Kidney (tissue), 14 donors: ENCODE data around the gene AGBL1. TPM values are rescaled to one million over a fixed set of nuclear protein-coding genes. Genes with fewer than 3 reads are reported as not detected.
A peak's percentile ranks its signal among the peaks of the same experiment; 100 is the strongest.

Experiments used
- DNase-seq, 5 donors: peaks; one replicate each; pipeline ENCODE4 v3.0.0-alpha.2; 2013 to 2020
- FAIRE-seq: peaks from 2 replicates; lab custom pipeline; 2012; peaks lifted over from hg19 to GRCh38; lab: Jason Lieb, UNC
- H3K27ac ChIP-seq, 2 donors: one replicate each; pipeline ENCODE4 v1.7.0; 2013; ENCODE audit warnings: low read depth in 2 of 2, low read length in 2 of 2, inconsistent platforms in 1 of 2
- H3K27me3 ChIP-seq: one replicate; pipeline ENCODE4 v1.7.1; 2013; ENCODE audit warnings: low read length, inconsistent platforms; ENCODE audit not compliant: control insufficient read depth, insufficient read depth
- H3K36me3 ChIP-seq, 3 donors: one replicate each; pipeline versions ENCODE4 v1.7.0 to v1.7.1; 2013; ENCODE audit warnings: low read length in 3 of 3, control low read depth in 1 of 3, inconsistent platforms in 1 of 3; ENCODE audit not compliant: insufficient read depth in 3 of 3, control insufficient read depth in 2 of 3
- H3K4me1 ChIP-seq, 3 donors: one replicate each; pipeline versions ENCODE4 v1.7.0 to v1.7.1; 2013; ENCODE audit warnings: low read length in 3 of 3, inconsistent platforms in 1 of 3, low read depth in 1 of 3; ENCODE audit not compliant: control insufficient read depth in 2 of 3, insufficient read depth in 2 of 3
- H3K4me3 ChIP-seq, 3 donors: one replicate each; pipeline versions ENCODE4 v1.7.0 to v1.8.1; 2013; ENCODE audit warnings: low read length in 3 of 3, control low read depth in 1 of 3, inconsistent platforms in 1 of 3
- H3K9ac ChIP-seq, 3 donors: one replicate each; pipeline versions ENCODE4 v1.7.0 to v1.7.1; 2013; ENCODE audit warnings: low read length in 3 of 3, control low read depth in 1 of 3, inconsistent platforms in 1 of 3
- H3K9me3 ChIP-seq, 3 donors: one replicate each; pipeline versions ENCODE4 v1.7.0 to v1.7.1; 2013; ENCODE audit warnings: low read length in 3 of 3, control low read depth in 1 of 3, inconsistent platforms in 1 of 3; ENCODE audit not compliant: control insufficient read depth in 2 of 3, insufficient read depth in 1 of 3
- intact Hi-C: fragments of 100-400 bp; cut with DNase I; formaldehyde crosslinking; loops from one replicate; pipeline ENCODE4 v1.11.1; 2022
- polyA plus RNA-seq: library from polyadenylated mRNA; stranded (reverse); fragments of 350-450 nt; fragmentation: Illumina TruSeq; extraction: RNeasy Lipid Tissue Mini Kit (QIAGEN cat#74804); gene quantifications from one replicate; pipeline ENCODE4 v1.2.3, GENCODE V29; 2014; ENCODE audit warnings: low read depth, low replicate concordance; ENCODE audit not compliant: insufficient read depth
- total RNA-seq: library from RNA; stranded (reverse); fragmentation: NEBNext Ultra II Directional; extraction: Animal tissue kit (Norgen Biotek cat#: 25700); gene quantifications from one replicate; pipeline ENCODE4 v1.2.1, GENCODE V29; 2021
- TF ChIP-seq, protein P1 (sequence below): IDR thresholded peaks from 3 replicates; pipeline ENCODE4 v1.5.1; 2012; ENCODE audit warnings: mild to moderate bottlenecking, moderate library complexity, borderline replicate concordance; ENCODE audit not compliant: insufficient read depth; ENCODE audit errors: extremely low read depth
- donor health status: control.
- donor health status: control.
- donor health status: control.
- donor health status: control.
- donor health status: control.
- donor health status: DM: yes; HTN: yes; CAD: no.
- donor health status: Normal renal cell carcinoma (clear cell type).

The AGBL1 gene
- total and polyA plus RNA-seq, 2 donors from 2014 or later = not detected

DNA sequence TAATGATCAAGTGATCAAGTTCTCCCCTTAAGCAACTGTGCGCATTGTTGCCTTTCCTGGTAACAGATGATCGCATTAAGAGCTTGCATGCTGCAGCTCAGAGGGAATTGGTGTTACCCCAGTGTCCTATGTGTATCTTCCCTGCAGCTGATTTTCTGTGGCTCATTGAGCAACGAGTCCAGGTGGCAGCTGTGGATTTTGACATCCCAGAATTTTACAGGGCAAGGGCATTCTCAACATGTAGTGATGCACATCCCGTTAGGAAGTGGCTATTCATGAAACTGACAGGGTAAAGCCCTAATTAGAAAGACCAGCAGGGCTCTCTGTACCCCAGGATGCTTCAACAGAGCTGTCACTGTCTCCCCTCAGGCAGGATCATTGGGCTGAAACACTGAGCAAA, 232.8 kb downstream of the AGBL1 start:
- no peak for FAIRE-seq
- H3K9me3 ChIP-seq = no peaks in the 10 kb centered on the region
- H3K27me3 ChIP-seq = no peaks in the 10 kb centered on the region
- DNase-seq = peak in 1 of 5 donors; percentile 1
- intact Hi-C loops = no loop called here
- no peak overlapping the region for H3K4me3 ChIP-seq
- H3K27ac ChIP-seq = no peak overlapping the region
- TF ChIP-seq, protein P1, sequence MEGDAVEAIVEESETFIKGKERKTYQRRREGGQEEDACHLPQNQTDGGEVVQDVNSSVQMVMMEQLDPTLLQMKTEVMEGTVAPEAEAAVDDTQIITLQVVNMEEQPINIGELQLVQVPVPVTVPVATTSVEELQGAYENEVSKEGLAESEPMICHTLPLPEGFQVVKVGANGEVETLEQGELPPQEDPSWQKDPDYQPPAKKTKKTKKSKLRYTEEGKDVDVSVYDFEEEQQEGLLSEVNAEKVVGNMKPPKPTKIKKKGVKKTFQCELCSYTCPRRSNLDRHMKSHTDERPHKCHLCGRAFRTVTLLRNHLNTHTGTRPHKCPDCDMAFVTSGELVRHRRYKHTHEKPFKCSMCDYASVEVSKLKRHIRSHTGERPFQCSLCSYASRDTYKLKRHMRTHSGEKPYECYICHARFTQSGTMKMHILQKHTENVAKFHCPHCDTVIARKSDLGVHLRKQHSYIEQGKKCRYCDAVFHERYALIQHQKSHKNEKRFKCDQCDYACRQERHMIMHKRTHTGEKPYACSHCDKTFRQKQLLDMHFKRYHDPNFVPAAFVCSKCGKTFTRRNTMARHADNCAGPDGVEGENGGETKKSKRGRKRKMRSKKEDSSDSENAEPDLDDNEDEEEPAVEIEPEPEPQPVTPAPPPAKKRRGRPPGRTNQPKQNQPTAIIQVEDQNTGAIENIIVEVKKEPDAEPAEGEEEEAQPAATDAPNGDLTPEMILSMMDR = no peak
- no peaks in the 10 kb centered on the region for H3K36me3 ChIP-seq
- no peaks in the 10 kb centered on the region for H3K4me1 ChIP-seq
- H3K9ac ChIP-seq = no peak overlapping the region

DNA sequence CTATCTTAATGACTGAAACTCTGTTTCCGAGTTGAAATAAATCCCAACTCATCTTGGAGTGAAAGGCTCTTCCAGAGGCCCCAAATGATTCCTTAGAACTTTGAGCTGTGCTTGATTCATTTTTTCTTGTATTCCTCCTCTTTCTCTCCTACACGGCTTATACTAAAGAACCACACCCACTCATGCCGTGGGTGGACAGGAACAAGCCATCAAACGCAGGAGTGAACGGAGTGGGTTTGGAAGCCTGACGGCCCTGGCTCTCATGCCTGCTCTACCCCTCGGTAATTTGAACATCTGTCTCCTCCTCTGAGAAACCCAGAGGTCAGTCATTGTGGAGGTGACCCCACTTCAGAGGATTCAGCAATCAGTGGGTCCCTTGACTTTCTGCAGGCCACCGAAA, 236.5 kb downstream of the AGBL1 start:
- FAIRE-seq = no peak

DNA sequence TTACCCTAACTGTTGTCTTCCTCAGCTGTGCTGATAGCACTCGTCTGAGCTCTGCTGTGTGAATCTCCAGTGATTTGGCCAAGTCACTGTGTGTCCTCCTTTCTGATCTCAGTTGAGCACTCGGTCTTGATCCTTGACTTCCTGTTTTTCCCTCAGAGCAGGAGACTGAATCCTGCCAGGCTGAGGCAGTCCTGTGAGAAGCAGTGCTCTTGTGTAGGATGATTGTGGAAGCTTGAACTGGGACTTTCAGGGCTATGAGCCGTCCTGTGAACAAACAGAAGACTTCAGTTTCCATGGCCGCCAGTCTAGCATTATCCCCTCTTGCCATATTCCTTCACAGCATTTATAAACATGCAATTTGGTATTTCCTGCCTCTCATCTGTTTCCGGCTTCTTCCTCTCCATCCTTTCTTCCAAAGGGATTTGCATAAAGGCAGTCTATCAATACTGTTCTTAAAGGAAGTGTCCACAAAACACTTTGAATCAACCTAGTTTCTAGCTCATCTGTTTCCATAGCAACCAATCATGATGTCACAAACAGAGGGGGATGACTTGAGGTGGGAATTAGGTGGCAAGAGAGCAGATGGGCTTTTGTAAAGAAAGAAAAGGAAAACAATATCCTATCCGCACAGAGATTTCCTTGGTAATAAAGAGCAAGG, 237.2 kb downstream of the AGBL1 start:
- Histone ChIP-seq H3K36me3 (no peaks in the 10 kb centered on the region), H3K27me3 (no peaks in the 10 kb centered on the region), H3K9me3 (no peaks in the 10 kb centered on the region), H3K4me3 (no peak overlapping the region), H3K27ac (no peak overlapping the region), H3K9ac (no peak overlapping the region), H3K4me1 (no peaks in the 10 kb centered on the region)
- no peak for FAIRE-seq
- intact Hi-C loops = no loop called here
- peak in 1 of 5 donors; percentile 3 for DNase-seq
- TF ChIP-seq, protein P1 = no peak

More for the DNA sequence above, 236.5 kb downstream of the AGBL1 start:
- intact Hi-C loops = no loop called here
- Histone ChIP-seq H3K27ac (no peak overlapping the region), H3K4me3 (no peak overlapping the region), H3K27me3 (no peaks in the 10 kb centered on the region), H3K9me3 (no peaks in the 10 kb centered on the region), H3K4me1 (no peaks in the 10 kb centered on the region), H3K36me3 (no peaks in the 10 kb centered on the region), H3K9ac (no peak overlapping the region)
- no peak for DNase-seq
- TF ChIP-seq, protein P1 = no peak

DNA sequence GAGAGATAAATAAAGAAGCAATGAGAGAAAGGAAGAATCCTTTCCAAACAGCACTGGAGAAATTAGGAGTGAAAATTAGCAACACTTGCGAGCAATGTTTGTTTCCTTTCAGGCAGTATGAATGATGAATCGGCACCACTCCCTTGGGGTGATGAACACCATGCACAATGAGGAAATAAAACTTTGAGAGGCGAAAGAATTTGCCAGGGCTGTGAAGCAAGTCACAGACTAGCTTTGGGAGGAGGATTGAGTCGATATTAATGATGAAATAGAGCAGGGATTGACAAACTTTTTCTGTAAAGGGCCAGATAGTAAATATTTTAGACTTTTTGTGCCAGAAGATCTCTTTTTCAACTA, 237.7 kb downstream of the AGBL1 start:
- no peak for FAIRE-seq
- no peak overlapping the region for H3K27ac ChIP-seq

More for the DNA sequence above, 237.7 kb downstream of the AGBL1 start:
- DNase-seq = no peak
- Histone ChIP-seq H3K4me1 (no peaks in the 10 kb centered on the region), H3K9me3 (no peaks in the 10 kb centered on the region), H3K36me3 (no peaks in the 10 kb centered on the region), H3K4me3 (no peak overlapping the region), H3K9ac (no peak overlapping the region), H3K27me3 (no peaks in the 10 kb centered on the region)
- TF ChIP-seq, protein P1 = no peak
- intact Hi-C loops = no loop called here
